Left ventricle myocardium inferior (tissue), 1 donor: Measurements from ENCODE around the gene AUH. TPM values are rescaled to one million over a fixed set of nuclear protein-coding genes. Genes with fewer than 3 reads are reported as not detected.

ENCODE experiments used
- DNase-seq: peaks from one replicate; pipeline ENCODE4 v3.0.0-alpha.2; 2020
- H3K27ac ChIP-seq: fragments of 200-600 bp; replicated peaks from 2 replicates; pipeline ENCODE4 v1.8.0; 2021
- H3K27me3 ChIP-seq: fragments of 200-600 bp; 2 replicates; pipeline ENCODE4 v1.8.0; 2021; ENCODE audit warnings: low read depth
- H3K36me3 ChIP-seq: fragments of 200-600 bp; 2 replicates; pipeline ENCODE4 v1.8.0; 2021
- H3K4me1 ChIP-seq: fragments of 200-600 bp; 2 replicates; pipeline ENCODE4 v1.8.0; 2021
- H3K4me3 ChIP-seq: fragments of 200-600 bp; 2 replicates; pipeline ENCODE4 v1.8.0; 2021; ENCODE audit warnings: mild to moderate bottlenecking, moderate library complexity
- H3K9me3 ChIP-seq: fragments of 200-600 bp; replicated peaks from 2 replicates; pipeline ENCODE4 v1.8.0; 2021
- CTCF ChIP-seq: fragments of 200-600 bp; IDR thresholded peaks from 2 replicates; pipeline ENCODE4 v1.8.0; 2021; ENCODE audit warnings: antibody characterized with exemption, mild to moderate bottlenecking, borderline replicate concordance
- intact Hi-C: fragments of 100-400 bp; cut with micrococcal nuclease; formaldehyde crosslinking; loops from one replicate; pipeline ENCODE4 v1.11.0; 2022
- total RNA-seq: library from RNA; stranded (reverse); fragmentation: NEBNext Ultra II Directional; extraction: Animal tissue kit (Norgen Biotek cat#: 25700); gene quantifications from one replicate; pipeline ENCODE4 v1.2.1, GENCODE V29; 2021
- donor health status: DM: no; HTN: yes; CAD: no; lungs with severe emphysema.

AUH gene
- total RNA-seq, 1 donor from 2014 or later = 44.1 TPM

DNA sequence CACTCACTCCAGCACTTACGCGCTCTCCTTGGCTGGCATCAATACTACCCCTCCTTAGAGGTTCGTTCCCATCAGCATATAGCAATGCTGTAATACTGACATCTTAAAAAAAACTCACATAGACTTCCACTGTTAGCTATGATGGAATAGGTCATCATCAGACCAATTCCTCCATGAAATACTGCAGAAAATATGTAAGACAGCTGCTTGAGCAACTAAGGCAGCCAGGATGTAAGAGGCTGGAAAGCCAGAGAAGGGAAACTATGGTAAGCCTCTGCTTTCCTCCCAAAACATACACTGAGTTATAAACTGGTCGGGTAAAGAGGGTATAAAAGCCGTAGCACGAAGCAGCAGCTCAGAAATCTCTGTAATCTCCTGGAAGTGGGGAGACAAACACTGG is 33.5 kb downstream of the AUH start:
- no peaks in the 10 kb centered on the region for H3K27me3 ChIP-seq
- intact Hi-C loops = no loop called here
- H3K4me3 ChIP-seq = no peak overlapping the region
- peaks cover 11% of the 10 kb centered on the region for H3K9me3 ChIP-seq
- H3K27ac ChIP-seq = no peak overlapping the region
- H3K36me3 ChIP-seq = peaks cover 22% of the 10 kb centered on the region
- DNase-seq = no peak
- peaks cover 11% of the 10 kb centered on the region for H3K4me1 ChIP-seq
- TF ChIP-seq CTCF = no peak

GRCh38 chr9:91321691-91322090 is 40.0 kb downstream of the AUH start:
- Histone ChIP-seq H3K9me3 (no peaks in the 10 kb centered on the region), H3K27me3 (no peaks in the 10 kb centered on the region), H3K4me3 (no peak overlapping the region), H3K36me3 (peaks cover 9% of the 10 kb centered on the region), H3K27ac (no peak overlapping the region), H3K4me1 (peaks cover 6% of the 10 kb centered on the region)
- intact Hi-C loops = no loop called here
- DNase-seq = no peak
- no peak for TF ChIP-seq CTCF

GRCh38 chr9:91320299-91320698 is 41.4 kb downstream of the AUH start:
- intact Hi-C loops = no loop called here
- H3K4me1 ChIP-seq = peaks cover 13% of the 10 kb centered on the region
- H3K27me3 ChIP-seq = no peaks in the 10 kb centered on the region
- peaks cover 7% of the 10 kb centered on the region for H3K36me3 ChIP-seq
- TF ChIP-seq CTCF = no peak
- no peak overlapping the region for H3K4me3 ChIP-seq
- no peak overlapping the region for H3K27ac ChIP-seq
- no peaks in the 10 kb centered on the region for H3K9me3 ChIP-seq
- no peak for DNase-seq

GRCh38 chr9:91316093-91316492 is 45.6 kb downstream of the AUH start:
- no peak for DNase-seq
- intact Hi-C loops = no loop called here
- H3K9me3 ChIP-seq = no peaks in the 10 kb centered on the region
- no peak for TF ChIP-seq CTCF
- H3K4me3 ChIP-seq = no peak overlapping the region
- H3K36me3 ChIP-seq = no peaks in the 10 kb centered on the region
- H3K4me1 ChIP-seq = peaks cover 16% of the 10 kb centered on the region
- H3K27ac ChIP-seq = no peak overlapping the region
- H3K27me3 ChIP-seq = no peaks in the 10 kb centered on the region

GRCh38 chr9:91315191-91315590 is 46.5 kb downstream of the AUH start:
- no peak for DNase-seq
- intact Hi-C loops = no loop called here
- Histone ChIP-seq H3K27ac (no peak overlapping the region), H3K9me3 (no peaks in the 10 kb centered on the region), H3K4me1 (peaks cover 16% of the 10 kb centered on the region), H3K4me3 (no peak overlapping the region), H3K27me3 (no peaks in the 10 kb centered on the region), H3K36me3 (no peaks in the 10 kb centered on the region)
- no peak for TF ChIP-seq CTCF

GRCh38 chr9:91312717-91313325 is 48.9 kb downstream of the AUH start:
- Histone ChIP-seq H3K36me3 (peaks cover 8% of the 10 kb centered on the region), H3K27ac (no peak overlapping the region), H3K4me3 (no peak overlapping the region), H3K9me3 (no peaks in the 10 kb centered on the region), H3K4me1 (peaks cover 10% of the 10 kb centered on the region), H3K27me3 (no peaks in the 10 kb centered on the region)
- intact Hi-C loops = no loop called here
- no peak for TF ChIP-seq CTCF
- DNase-seq = no peak
